Osteocyte (in vitro differentiated cells): ENCODE results near the gene CASP8. TPM values are rescaled to one million over a fixed set of nuclear protein-coding genes. Genes with fewer than 3 reads are reported as not detected.

ENCODE experiments used
- DNase-seq: peaks from one replicate; pipeline ENCODE4 v3.0.0; 2021; ENCODE audit warnings: mixed read lengths; ENCODE audit not compliant: unreplicated experiment; ENCODE audit errors: extremely low spot score
- H3K27ac Mint-ChIP-seq: one replicate; pipeline ENCODE4 v1.8.0; 2021; ENCODE audit warnings: mild to moderate bottlenecking, mixed read lengths; ENCODE audit not compliant: unreplicated experiment
- H3K27me3 Mint-ChIP-seq: one replicate; pipeline ENCODE4 v1.8.0; 2021; ENCODE audit warnings: mixed read lengths; ENCODE audit not compliant: unreplicated experiment
- H3K36me3 Mint-ChIP-seq: one replicate; pipeline ENCODE4 v1.8.0; 2021; ENCODE audit warnings: mixed read lengths; ENCODE audit not compliant: unreplicated experiment
- H3K4me1 Mint-ChIP-seq: one replicate; pipeline ENCODE4 v1.8.0; 2021; ENCODE audit warnings: mixed read lengths; ENCODE audit not compliant: unreplicated experiment
- H3K4me3 Mint-ChIP-seq: one replicate; pipeline ENCODE4 v1.8.0; 2021; ENCODE audit warnings: mild to moderate bottlenecking, moderate library complexity, mixed read lengths; ENCODE audit not compliant: unreplicated experiment
- H3K9me3 Mint-ChIP-seq: one replicate; pipeline ENCODE4 v1.8.0; 2021; ENCODE audit warnings: mixed read lengths; ENCODE audit not compliant: unreplicated experiment
- total RNA-seq: library from RNA; stranded (reverse); gene quantifications from 2 replicates; pipeline ENCODE4 v1.2.1, GENCODE V29; 2021
- TF ChIP-seq, protein P1 (sequence below): fragments of 200-600 bp; sonication (generic); IDR thresholded peaks from 2 replicates; pipeline ENCODE4 v1.5.0; 2021; ENCODE audit warnings: antibody characterized with exemption, mild to moderate bottlenecking, moderate library complexity

Gene CASP8
- total RNA-seq, 1 donor from 2014 or later, result 11.4 TPM

DNA sequence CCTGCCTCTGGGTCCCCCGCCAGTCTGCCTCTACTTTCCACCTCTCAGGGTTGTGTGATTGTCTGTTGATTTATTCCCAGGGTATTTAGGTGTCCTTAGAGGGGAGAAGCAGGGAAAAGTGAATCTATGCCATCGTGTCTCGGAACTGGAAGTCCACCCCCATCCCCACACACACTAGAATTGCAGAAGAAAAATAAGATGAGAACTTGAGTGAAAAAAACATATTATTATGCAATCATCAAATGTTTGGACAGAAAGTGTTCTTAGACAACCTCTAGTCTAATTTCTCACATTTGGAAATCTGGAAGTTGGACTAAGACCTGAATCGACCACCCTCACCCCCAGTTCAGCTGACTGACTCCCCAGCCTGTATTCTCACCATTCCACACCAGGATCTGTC lies 14.1 kb upstream of the CASP8 start:
- no peak overlapping the region for H3K27ac Mint-ChIP-seq
- H3K9me3 Mint-ChIP-seq, result peaks cover 9% of the 10 kb centered on the region
- no peaks in the 10 kb centered on the region for H3K4me1 Mint-ChIP-seq
- no peak for DNase-seq
- no peak overlapping the region for H3K4me3 Mint-ChIP-seq
- TF ChIP-seq, protein P1, sequence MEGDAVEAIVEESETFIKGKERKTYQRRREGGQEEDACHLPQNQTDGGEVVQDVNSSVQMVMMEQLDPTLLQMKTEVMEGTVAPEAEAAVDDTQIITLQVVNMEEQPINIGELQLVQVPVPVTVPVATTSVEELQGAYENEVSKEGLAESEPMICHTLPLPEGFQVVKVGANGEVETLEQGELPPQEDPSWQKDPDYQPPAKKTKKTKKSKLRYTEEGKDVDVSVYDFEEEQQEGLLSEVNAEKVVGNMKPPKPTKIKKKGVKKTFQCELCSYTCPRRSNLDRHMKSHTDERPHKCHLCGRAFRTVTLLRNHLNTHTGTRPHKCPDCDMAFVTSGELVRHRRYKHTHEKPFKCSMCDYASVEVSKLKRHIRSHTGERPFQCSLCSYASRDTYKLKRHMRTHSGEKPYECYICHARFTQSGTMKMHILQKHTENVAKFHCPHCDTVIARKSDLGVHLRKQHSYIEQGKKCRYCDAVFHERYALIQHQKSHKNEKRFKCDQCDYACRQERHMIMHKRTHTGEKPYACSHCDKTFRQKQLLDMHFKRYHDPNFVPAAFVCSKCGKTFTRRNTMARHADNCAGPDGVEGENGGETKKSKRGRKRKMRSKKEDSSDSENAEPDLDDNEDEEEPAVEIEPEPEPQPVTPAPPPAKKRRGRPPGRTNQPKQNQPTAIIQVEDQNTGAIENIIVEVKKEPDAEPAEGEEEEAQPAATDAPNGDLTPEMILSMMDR, result no peak
- no peaks in the 10 kb centered on the region for H3K27me3 Mint-ChIP-seq
- no peaks in the 10 kb centered on the region for H3K36me3 Mint-ChIP-seq

DNA sequence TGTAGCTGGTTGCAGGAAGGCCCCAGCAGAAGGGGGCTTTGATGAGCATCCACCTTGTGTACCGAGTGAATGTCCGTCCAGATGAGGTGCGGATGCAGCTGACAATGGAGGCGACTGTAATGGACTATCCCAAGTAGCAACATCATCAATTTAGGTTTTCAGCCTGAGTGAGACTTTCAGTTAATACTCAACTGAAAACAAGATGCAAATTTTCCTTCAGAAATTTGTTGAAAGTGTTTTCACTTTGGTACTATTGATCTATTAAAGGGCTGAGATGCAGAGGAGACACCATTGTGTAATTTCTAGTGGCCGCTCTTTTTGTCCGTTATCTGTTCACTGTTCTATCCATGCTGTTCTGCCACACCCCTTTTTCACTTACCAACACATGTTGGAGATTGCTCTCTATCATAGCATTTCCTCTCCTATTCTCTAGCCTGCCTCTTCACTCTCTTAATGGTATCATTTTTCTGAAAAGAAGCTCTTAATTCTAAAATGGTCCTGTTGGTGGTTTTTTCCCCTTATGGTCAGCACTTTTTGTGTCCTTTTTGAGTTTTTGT lies 12.0 kb upstream of the CASP8 start:
- no peaks in the 10 kb centered on the region for H3K27me3 Mint-ChIP-seq
- no peak overlapping the region for H3K27ac Mint-ChIP-seq
- no peaks in the 10 kb centered on the region for H3K4me1 Mint-ChIP-seq
- TF ChIP-seq, protein P1, result no peak
- no peak overlapping the region for H3K4me3 Mint-ChIP-seq
- DNase-seq, result no peak
- H3K9me3 Mint-ChIP-seq, result no peaks in the 10 kb centered on the region
- no peaks in the 10 kb centered on the region for H3K36me3 Mint-ChIP-seq

DNA sequence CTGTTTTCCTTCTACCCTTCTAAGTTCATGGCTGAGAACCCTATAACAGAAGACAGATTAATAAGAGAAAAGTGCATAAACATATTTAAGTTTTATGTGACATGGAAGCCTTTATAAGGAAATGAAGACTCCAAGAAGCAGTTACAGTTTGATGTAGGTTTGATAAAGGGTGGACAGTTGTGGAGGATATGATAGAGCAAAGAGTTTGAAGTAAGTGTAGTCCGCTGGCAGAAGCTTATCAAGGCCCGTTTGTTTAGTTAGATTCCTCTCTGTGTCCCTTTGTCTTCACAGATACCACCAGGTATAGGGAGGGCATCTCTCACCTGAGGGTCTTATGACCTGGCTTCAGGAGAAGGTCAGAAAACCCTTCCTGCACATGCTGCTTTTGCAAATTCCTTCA lies 10.4 kb upstream of the CASP8 start:
- Mint-ChIP-seq H3K27ac (no peak overlapping the region), H3K27me3 (no peaks in the 10 kb centered on the region), H3K36me3 (no peaks in the 10 kb centered on the region), H3K9me3 (no peaks in the 10 kb centered on the region), H3K4me1 (no peaks in the 10 kb centered on the region), H3K4me3 (no peak overlapping the region)
- DNase-seq, result peak; percentile 11
- TF ChIP-seq, protein P1, result no peak

DNA sequence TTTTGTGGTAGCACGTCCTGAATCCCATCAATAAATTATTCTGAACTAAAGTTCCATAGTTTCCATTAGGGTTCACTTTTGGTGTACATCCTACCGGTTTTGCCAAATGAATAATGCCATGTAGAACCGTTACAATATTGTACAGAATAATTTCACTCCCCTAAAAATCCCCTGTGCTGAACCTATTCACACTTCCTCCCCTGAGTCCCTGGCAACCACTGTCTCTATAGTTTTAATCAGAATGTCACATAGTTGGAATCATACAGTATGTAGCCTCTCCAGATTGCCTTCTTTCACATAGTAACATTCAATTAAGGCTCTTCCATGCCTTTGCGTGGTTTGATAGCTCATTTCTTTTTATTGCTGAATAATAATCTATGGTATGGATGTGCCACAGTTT lies 9.6 kb upstream of the CASP8 start:
- H3K4me3 Mint-ChIP-seq, result no peak overlapping the region
- no peak overlapping the region for H3K27ac Mint-ChIP-seq
- no peaks in the 10 kb centered on the region for H3K27me3 Mint-ChIP-seq
- H3K4me1 Mint-ChIP-seq, result no peaks in the 10 kb centered on the region
- DNase-seq, result no peak
- no peaks in the 10 kb centered on the region for H3K36me3 Mint-ChIP-seq
- no peaks in the 10 kb centered on the region for H3K9me3 Mint-ChIP-seq
- TF ChIP-seq, protein P1, result no peak

DNA sequence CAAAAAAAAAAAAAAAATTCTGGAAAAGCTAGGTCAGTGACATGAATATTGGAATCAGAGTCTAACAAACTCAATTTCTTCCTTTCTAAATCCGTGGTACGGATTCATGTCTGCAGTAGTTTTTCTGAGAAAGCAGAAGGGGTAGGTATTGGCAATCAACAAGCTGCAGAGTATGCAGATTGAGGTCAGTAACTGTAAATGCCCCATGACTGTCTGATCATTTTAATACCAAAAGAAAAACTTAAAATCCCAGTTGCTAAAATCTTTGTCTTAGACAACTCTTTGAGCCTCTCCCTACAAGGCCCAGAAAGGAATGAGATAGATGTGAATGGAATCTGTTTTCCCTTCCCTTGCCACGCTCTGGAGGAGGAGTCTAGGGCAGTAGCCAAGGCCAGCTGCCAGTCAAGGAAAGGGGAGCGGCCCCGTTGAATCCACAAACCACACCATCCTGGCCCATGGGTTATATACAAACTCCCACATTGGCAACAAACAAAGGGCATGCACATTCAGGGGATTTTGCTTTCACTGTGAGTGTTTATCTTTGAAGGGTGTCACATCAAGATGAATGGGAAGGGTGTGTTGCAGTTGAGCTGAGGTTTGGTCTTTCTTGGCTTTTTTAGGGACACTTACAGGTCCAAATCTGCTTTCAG lies 6.1 kb upstream of the CASP8 start:
- H3K27ac Mint-ChIP-seq, result no peak overlapping the region
- no peaks in the 10 kb centered on the region for H3K27me3 Mint-ChIP-seq
- no peak for DNase-seq
- peaks cover 16% of the 10 kb centered on the region for H3K4me1 Mint-ChIP-seq
- no peak overlapping the region for H3K4me3 Mint-ChIP-seq
- H3K9me3 Mint-ChIP-seq, result no peaks in the 10 kb centered on the region
- TF ChIP-seq, protein P1, result no peak
- H3K36me3 Mint-ChIP-seq, result no peaks in the 10 kb centered on the region
